ENCODE results near the gene UTP15.

Gene UTP15

GRCh38 chr5:73591698-73592501 lies 26.4 kb downstream of the UTP15 start:
- Histone ChIP-seq H3K4me3 (ENCODE audit: low read length, poor library complexity, severe bottlenecking) (no peak overlapping the region), H3K4me2 (ENCODE audit: low read depth, low read length, poor library complexity, severe bottlenecking) (no peak overlapping the region), H3K79me2 (ENCODE audit: insufficient read depth, low read length) (no peaks in the 10 kb centered on the region), H3K9me2 (replicated peaks; ENCODE audit: low read depth, low read length) (no peaks in the 10 kb centered on the region), H3K27me3 (ENCODE audit: insufficient read depth, low read length, poor library complexity, severe bottlenecking) (no peaks in the 10 kb centered on the region), H2AFZ (ENCODE audit: low read length) (no peak overlapping the region), H3K4me1 (ENCODE audit: insufficient read depth, low read length, poor library complexity, severe bottlenecking) (no peaks in the 10 kb centered on the region), H3F3A (ENCODE audit: low read depth) (no peaks in the 10 kb centered on the region), H3K9ac (ENCODE audit: low read depth, low read length, poor library complexity, severe bottlenecking) (no peak overlapping the region), H3K36me3 (ENCODE audit: insufficient read depth, low read length) (no peaks in the 10 kb centered on the region), H3K9me3 (ENCODE audit: insufficient read depth, low read depth, low read length) (no peaks in the 10 kb centered on the region), H4K20me1 (ENCODE audit: insufficient read depth, low read length, poor library complexity, severe bottlenecking) (no peaks in the 10 kb centered on the region)
- TF ChIP-seq CTCF (conservative IDR thresholded peaks at IDR 0.05; ENCODE audit: low read length) (no peak), EZH2phosphoT487 (IDR thresholded peaks at IDR 0.05; ENCODE audit: borderline replicate concordance) (no peak)

- Histone ChIP-seq H3K27me3 (ENCODE audit: insufficient read depth, low read length, poor library complexity, severe bottlenecking) (no peaks in the 10 kb centered on the region), H3K9me2 (replicated peaks; ENCODE audit: low read depth, low read length) (no peaks in the 10 kb centered on the region), H3K9me3 (ENCODE audit: insufficient read depth, low read depth, low read length) (no peaks in the 10 kb centered on the region), H3F3A (ENCODE audit: low read depth) (no peaks in the 10 kb centered on the region), H3K4me2 (ENCODE audit: low read depth, low read length, poor library complexity, severe bottlenecking) (no peak overlapping the region), H3K79me2 (ENCODE audit: insufficient read depth, low read length) (no peaks in the 10 kb centered on the region), H2AFZ (ENCODE audit: low read length) (no peak overlapping the region), H3K36me3 (ENCODE audit: insufficient read depth, low read length) (no peaks in the 10 kb centered on the region), H3K9ac (ENCODE audit: low read depth, low read length, poor library complexity, severe bottlenecking) (no peak overlapping the region), H4K20me1 (ENCODE audit: insufficient read depth, low read length, poor library complexity, severe bottlenecking) (no peaks in the 10 kb centered on the region), H3K4me1 (ENCODE audit: insufficient read depth, low read length, poor library complexity, severe bottlenecking) (no peaks in the 10 kb centered on the region), H3K4me3 (ENCODE audit: low read length, poor library complexity, severe bottlenecking) (no peak overlapping the region)
- TF ChIP-seq CTCF (conservative IDR thresholded peaks at IDR 0.05; ENCODE audit: low read length) = no peak
- TF ChIP-seq EZH2phosphoT487 (IDR thresholded peaks at IDR 0.05; ENCODE audit: borderline replicate concordance) = no peak
Observed at GRCh38 chr5:73592551-73592950, 27.0 kb downstream of the UTP15 start.

- no peaks in the 10 kb centered on the region for H3K27me3 ChIP-seq (ENCODE audit: insufficient read depth, low read length, poor library complexity, severe bottlenecking)
- peaks cover 3% of the 10 kb centered on the region; the same call in 1 of the 2 replicates for H3K9me3 ChIP-seq (ENCODE audit: insufficient read depth, low read depth, low read length)
- H4K20me1 ChIP-seq (ENCODE audit: insufficient read depth, low read length, poor library complexity, severe bottlenecking) = no peaks in the 10 kb centered on the region
- H2AFZ ChIP-seq (ENCODE audit: low read length) = no peak overlapping the region
- H3K36me3 ChIP-seq (ENCODE audit: insufficient read depth, low read length) = no peaks in the 10 kb centered on the region
- H3K4me1 ChIP-seq (ENCODE audit: insufficient read depth, low read length, poor library complexity, severe bottlenecking) = no peaks in the 10 kb centered on the region
- no peaks in the 10 kb centered on the region for H3K79me2 ChIP-seq (ENCODE audit: insufficient read depth, low read length)
- H3K4me3 ChIP-seq (ENCODE audit: low read length, poor library complexity, severe bottlenecking) = no peak overlapping the region
- H3K9me2 ChIP-seq (replicated peaks; ENCODE audit: low read depth, low read length) = no peaks in the 10 kb centered on the region
- TF ChIP-seq CTCF (conservative IDR thresholded peaks at IDR 0.05; ENCODE audit: low read length) = peak; percentile 79
- no peak for TF ChIP-seq EZH2phosphoT487 (IDR thresholded peaks at IDR 0.05; ENCODE audit: borderline replicate concordance)
- H3F3A ChIP-seq (ENCODE audit: low read depth) = no peaks in the 10 kb centered on the region
- H3K4me2 ChIP-seq (ENCODE audit: low read depth, low read length, poor library complexity, severe bottlenecking) = no peak overlapping the region
- H3K9ac ChIP-seq (ENCODE audit: low read depth, low read length, poor library complexity, severe bottlenecking) = no peak overlapping the region
Observed at GRCh38 chr5:73596705-73597328, 31.3 kb downstream of the UTP15 start.

Data from Loucy (cell line).